HFFc6 (cell line): ENCODE measurements around the gene CST4. TPM values are rescaled to one million over a fixed set of nuclear protein-coding genes. Genes with fewer than 3 reads are reported as not detected.
"Not testable (repeated sequence)": the region's sequence is repeated elsewhere in the genome, so short reads cannot be mapped to it uniquely, and the experiment has no call there.

Experiments
- DNase-seq: peaks from one replicate; pipeline ENCODE4 v3.0.0-alpha.2; 2018
- H3K27ac Mint-ChIP-seq: 2 replicates; pipeline ENCODE4 v1.8.0; 2020; ENCODE audit warnings: mild to moderate bottlenecking, mixed read lengths
- H3K27me3 Mint-ChIP-seq: 2 replicates; pipeline ENCODE4 v1.8.0; 2021; ENCODE audit warnings: mild to moderate bottlenecking, moderate library complexity, mixed read lengths; ENCODE audit not compliant: insufficient read depth
- H3K36me3 Mint-ChIP-seq: 2 replicates; pipeline ENCODE4 v1.8.0; 2021; ENCODE audit warnings: low read depth, mixed read lengths
- H3K4me1 Mint-ChIP-seq: 2 replicates; pipeline ENCODE4 v1.8.0; 2020; ENCODE audit warnings: low read depth, mixed read lengths
- H3K4me3 Mint-ChIP-seq: 2 replicates; pipeline ENCODE4 v1.8.0; 2020; ENCODE audit warnings: mild to moderate bottlenecking, moderate library complexity, mixed read lengths
- H3K9me3 Mint-ChIP-seq: 2 replicates; pipeline ENCODE4 v1.8.0; 2020; ENCODE audit warnings: mild to moderate bottlenecking, mixed read lengths
- total RNA-seq, 6 experiments: library from RNA; stranded (reverse); fragmentation: NEBNext Ultra II Directional; extraction: Animal tissue kit (Norgen Biotek cat#: 25700); gene quantifications; 2 replicates in 1 of 6; 3 replicates in 5 of 6; pipeline ENCODE4 v1.2.3, GENCODE V29; 2021
- TF ChIP-seq, protein P1 (sequence below): fragments of 200-600 bp; sonication (generic); IDR thresholded peaks from 2 replicates; pipeline ENCODE4 v1.5.0; 2021; ENCODE audit warnings: antibody characterized with exemption, mild to moderate bottlenecking

CST4 gene
- total RNA-seq, 6 experiments from 2014 or later = not detected

DNA sequence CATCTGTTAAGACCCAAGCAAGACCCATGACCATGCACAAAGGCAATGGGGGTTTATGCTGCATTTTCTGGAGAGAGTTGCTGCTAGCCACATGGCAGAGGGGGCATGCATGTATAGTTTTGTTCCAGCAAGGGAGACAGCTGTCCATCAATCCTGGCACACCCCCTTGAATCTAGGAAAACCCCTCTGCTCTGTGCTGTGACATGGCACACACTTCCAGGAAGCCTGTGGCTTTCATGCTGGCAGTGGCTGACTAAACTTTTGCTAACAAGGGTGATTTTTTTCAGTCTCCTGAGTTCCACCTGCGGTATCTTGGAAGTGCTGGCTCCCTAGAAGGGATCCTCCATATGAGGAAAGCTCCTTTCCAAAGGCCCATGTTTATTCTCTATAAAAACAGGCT lies 9.1 kb upstream of the CST4 start:
- no peak for DNase-seq
- Mint-ChIP-seq H3K36me3 (no peaks in the 10 kb centered on the region), H3K27me3 (peaks cover 25% of the 10 kb centered on the region), H3K9me3 (no peaks in the 10 kb centered on the region), H3K27ac (no peak overlapping the region), H3K4me1 (peaks cover 33% of the 10 kb centered on the region), H3K4me3 (no peak overlapping the region)
- TF ChIP-seq, protein P1, sequence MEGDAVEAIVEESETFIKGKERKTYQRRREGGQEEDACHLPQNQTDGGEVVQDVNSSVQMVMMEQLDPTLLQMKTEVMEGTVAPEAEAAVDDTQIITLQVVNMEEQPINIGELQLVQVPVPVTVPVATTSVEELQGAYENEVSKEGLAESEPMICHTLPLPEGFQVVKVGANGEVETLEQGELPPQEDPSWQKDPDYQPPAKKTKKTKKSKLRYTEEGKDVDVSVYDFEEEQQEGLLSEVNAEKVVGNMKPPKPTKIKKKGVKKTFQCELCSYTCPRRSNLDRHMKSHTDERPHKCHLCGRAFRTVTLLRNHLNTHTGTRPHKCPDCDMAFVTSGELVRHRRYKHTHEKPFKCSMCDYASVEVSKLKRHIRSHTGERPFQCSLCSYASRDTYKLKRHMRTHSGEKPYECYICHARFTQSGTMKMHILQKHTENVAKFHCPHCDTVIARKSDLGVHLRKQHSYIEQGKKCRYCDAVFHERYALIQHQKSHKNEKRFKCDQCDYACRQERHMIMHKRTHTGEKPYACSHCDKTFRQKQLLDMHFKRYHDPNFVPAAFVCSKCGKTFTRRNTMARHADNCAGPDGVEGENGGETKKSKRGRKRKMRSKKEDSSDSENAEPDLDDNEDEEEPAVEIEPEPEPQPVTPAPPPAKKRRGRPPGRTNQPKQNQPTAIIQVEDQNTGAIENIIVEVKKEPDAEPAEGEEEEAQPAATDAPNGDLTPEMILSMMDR = no peak

DNA sequence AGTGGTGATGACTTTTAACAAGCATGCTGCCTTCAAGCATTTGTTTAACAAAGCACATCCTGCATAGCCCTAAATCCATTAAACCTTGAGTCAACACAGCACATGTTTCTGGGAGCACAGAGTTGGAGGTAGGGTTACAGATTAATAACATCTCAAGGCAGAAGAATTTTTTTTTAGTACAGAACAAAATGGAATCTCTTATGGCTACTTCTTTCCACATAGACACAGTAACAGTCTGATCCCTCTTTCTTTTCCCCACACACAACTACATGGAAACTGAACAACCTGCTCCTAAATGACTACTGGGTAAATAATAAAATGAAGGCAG lies 6.2 kb upstream of the CST4 start:
- DNase-seq, H3K9me3 Mint-ChIP-seq, H3K36me3 Mint-ChIP-seq, H3K4me3 Mint-ChIP-seq: not testable (repeated sequence)
- Mint-ChIP-seq H3K27me3 (peaks cover 21% of the 10 kb centered on the region), H3K4me1 (peaks cover 47% of the 10 kb centered on the region), H3K27ac (peak overlapping the region; percentile 2; the same call in 1 of the 2 replicates)

DNA sequence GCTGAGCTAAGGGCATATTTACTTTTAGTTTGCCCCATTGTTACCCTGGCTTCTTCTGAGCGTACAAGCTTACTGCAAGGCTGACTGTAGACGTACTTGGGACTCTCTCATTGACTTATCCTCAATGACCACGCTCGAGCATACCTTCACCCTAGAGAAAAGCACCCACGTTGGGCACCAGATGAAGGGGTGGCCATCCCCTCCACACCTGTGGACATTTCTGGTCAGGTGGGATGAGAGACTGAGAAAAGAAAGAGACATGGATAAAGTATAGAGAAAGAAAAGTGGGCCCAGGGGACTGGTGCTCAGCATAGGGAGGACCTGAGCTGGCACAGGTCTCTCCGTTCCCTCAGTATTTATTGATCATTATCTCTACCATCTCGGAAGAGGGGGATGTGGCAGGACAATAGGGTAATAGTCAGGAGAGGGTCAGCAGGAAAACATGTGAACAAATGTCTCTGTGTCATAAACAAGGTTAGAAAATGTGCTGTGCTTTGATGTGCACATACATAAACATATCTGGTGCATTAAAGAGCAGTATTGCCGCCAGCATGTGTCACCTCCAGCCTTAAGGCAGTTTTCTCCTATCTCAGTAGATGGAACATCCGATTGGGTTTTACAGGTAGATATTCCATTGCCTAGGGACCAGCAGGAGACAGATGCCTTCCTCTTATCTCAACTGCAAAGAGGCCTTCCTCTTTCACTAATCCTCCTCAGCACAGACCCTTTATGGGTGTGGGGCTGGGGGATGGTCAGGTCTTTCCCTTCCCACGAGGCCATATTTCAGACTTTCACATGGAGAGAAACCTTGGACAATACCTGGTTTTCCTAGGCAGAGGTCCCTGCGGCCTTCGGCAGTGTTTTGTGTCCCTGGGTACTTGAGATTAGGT lies 5.6 kb upstream of the CST4 start:
- not testable (repeated sequence) for H3K36me3 Mint-ChIP-seq, H3K27ac Mint-ChIP-seq, DNase-seq, H3K9me3 Mint-ChIP-seq, H3K4me3 Mint-ChIP-seq
- Mint-ChIP-seq H3K27me3 (peaks cover 21% of the 10 kb centered on the region), H3K4me1 (peaks cover 53% of the 10 kb centered on the region)

DNA sequence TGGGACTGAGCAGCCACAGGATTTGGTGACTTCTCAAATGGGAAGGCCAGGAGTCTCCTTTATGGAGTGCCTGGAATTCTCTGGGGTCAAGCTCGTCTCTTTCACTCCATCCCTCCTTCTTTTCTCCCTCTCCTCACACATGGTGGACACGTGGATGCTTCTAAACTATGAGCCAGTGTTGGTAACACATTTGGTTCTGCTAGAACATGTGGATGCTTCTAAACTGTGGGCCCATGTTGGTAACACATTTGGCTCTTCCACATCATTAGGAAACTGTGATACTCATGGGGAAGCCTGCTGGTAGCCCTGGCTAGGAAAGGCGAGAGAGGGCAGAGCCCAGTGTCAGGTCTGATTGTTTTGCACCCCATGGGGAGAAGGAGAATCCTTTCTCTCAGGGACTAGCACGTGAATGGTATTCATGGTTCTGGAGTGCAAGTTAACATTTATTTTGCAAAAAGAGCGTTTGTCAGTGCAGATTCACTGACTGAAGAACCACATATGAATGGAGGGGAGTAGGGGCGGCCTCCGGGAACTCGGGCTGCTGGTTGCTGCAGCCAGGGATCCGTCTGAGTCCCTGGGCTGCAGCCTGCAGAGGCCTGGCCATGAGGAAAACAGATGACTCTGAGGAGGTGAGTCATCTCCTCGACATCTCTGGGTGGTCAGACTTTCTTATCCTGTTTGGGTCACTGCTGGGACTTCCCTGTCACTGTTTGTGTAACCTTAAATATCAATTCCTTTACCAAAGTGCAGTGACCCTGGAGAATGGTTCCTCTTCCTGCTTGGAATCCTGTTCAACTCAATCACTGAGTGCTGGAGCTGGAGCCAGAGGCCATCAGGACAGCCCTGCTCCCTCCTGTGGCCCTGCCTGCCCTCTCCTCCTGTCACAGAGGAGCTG lies 4.1 kb upstream of the CST4 start:
- H3K9me3 Mint-ChIP-seq, H3K4me3 Mint-ChIP-seq, H3K36me3 Mint-ChIP-seq: not testable (repeated sequence)
- peak; percentile 65 for DNase-seq
- Mint-ChIP-seq H3K27ac (peak overlapping the region; percentile 39), H3K27me3 (peaks cover 12% of the 10 kb centered on the region), H3K4me1 (peaks cover 56% of the 10 kb centered on the region)

DNA sequence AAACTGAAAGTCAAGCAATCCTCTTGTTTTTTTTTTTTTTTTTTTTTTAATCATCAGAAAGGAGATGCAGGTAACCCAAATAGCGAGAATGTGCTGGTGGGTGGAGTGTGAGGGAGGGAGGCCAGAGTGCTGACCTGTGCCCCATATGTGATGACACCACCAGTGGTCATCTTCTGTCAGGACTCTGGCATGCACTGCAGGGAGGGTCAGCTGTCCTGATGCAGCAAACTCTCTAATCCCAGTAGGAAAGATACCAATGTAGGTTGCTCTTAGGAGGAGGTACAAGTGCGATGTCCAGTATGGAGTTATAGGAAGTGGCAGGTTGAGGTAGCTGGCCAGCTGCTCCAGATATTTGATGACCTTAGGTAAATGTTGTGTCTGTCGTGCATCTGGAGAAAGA lies 2.8 kb upstream of the CST4 start:
- Mint-ChIP-seq H3K27ac (peak overlapping the region; percentile 15; the same call in 1 of the 2 replicates), H3K4me3 (no peak overlapping the region), H3K27me3 (peaks cover 2% of the 10 kb centered on the region), H3K4me1 (peaks cover 56% of the 10 kb centered on the region), H3K36me3 (no peaks in the 10 kb centered on the region), H3K9me3 (no peaks in the 10 kb centered on the region)
- TF ChIP-seq, protein P1 = no peak
- peak; percentile 12 for DNase-seq

DNA sequence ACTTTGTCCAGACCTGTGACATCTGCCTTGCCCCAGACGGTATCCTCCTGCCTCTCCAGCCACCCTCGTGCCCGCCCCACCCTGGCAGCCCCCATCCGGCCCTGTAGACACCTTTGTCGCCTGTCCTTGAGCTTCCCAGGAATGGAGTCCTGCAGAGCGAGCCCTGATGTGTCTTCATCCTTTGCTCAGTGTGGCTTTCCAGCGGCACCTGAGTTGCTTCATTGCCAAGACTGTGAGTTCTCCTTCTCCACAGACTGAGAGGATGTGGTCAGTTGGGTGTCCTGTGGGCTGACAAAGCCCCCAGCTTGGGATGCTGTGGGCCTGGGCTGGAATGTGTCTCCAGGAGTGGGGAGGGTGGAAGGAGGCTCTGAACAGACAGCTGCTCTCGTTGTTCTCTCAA lies 1.7 kb upstream of the CST4 start:
- no peak overlapping the region for H3K4me3 Mint-ChIP-seq
- no peak for DNase-seq
- TF ChIP-seq, protein P1 = no peak
- no peaks in the 10 kb centered on the region for H3K36me3 Mint-ChIP-seq
- no peaks in the 10 kb centered on the region for H3K9me3 Mint-ChIP-seq
- H3K27me3 Mint-ChIP-seq = no peaks in the 10 kb centered on the region; the same call in none of the 2 replicates
- peaks cover 56% of the 10 kb centered on the region for H3K4me1 Mint-ChIP-seq
- no peak overlapping the region for H3K27ac Mint-ChIP-seq

DNA sequence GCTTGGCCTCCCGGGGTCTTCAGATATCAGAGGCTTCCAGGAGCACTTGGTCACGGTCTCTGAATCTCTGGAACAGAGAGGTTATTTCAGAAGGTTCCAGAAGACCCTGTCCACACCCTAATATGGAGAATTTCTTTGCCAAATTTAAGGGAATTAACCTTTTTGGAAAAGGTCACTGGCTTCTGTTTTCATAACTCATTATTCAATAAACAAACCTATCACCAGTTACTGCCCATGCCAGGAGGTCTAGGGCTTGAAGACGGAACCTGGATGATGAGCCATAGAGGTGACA lies 507 bp upstream of the CST4 start:
- no peaks in the 10 kb centered on the region; the same call in none of the 2 replicates for H3K27me3 Mint-ChIP-seq
- H3K4me1 Mint-ChIP-seq = peaks cover 44% of the 10 kb centered on the region
- H3K4me3 Mint-ChIP-seq = no peak overlapping the region
- no peak for DNase-seq
- no peaks in the 10 kb centered on the region for H3K9me3 Mint-ChIP-seq
- no peak overlapping the region for H3K27ac Mint-ChIP-seq
- no peaks in the 10 kb centered on the region for H3K36me3 Mint-ChIP-seq
- TF ChIP-seq, protein P1 = no peak
